ENCODE results near the gene CATSPER1. TPM values are rescaled to one million over a fixed set of nuclear protein-coding genes. Genes with fewer than 3 reads are reported as not detected.
A peak's percentile ranks its signal among the peaks of the same experiment; 100 is the strongest.

The CATSPER1 gene
- total RNA-seq, 1 donor from 2014 or later, result not detected

GRCh38 chr11:66052664-66052982 lies 26.3 kb upstream of the CATSPER1 start:
- peak overlapping the region; percentile 98 for H3K4me3 Mint-ChIP-seq (ENCODE audit: unreplicated experiment)
- H3K4me1 Mint-ChIP-seq (ENCODE audit: unreplicated experiment), result peaks cover 25% of the 10 kb centered on the region
- no peak for TF ChIP-seq CTCF (IDR thresholded peaks at IDR 0.05; ENCODE audit: unreplicated experiment)
- H3K9me3 Mint-ChIP-seq (ENCODE audit: unreplicated experiment), result no peaks in the 10 kb centered on the region
- peak overlapping the region; percentile 94 for H3K27ac Mint-ChIP-seq (ENCODE audit: unreplicated experiment)
- no peak for DNase-seq (ENCODE audit: low spot score)
- H3K27me3 Mint-ChIP-seq (ENCODE audit: unreplicated experiment), result peaks cover 14% of the 10 kb centered on the region
- H3K36me3 Mint-ChIP-seq (ENCODE audit: low read depth, unreplicated experiment), result peaks cover 34% of the 10 kb centered on the region

- peaks cover 14% of the 10 kb centered on the region for H3K27me3 Mint-ChIP-seq (ENCODE audit: unreplicated experiment)
- DNase-seq (ENCODE audit: low spot score), result peak; percentile 97
- H3K4me3 Mint-ChIP-seq (ENCODE audit: unreplicated experiment), result peak within 1 kb of the TSS; percentile 98
- H3K9me3 Mint-ChIP-seq (ENCODE audit: unreplicated experiment), result no peaks in the 10 kb centered on the region
- peaks cover 30% of the 10 kb centered on the region for H3K36me3 Mint-ChIP-seq (ENCODE audit: low read depth, unreplicated experiment)
- H3K4me1 Mint-ChIP-seq (ENCODE audit: unreplicated experiment), result peaks cover 22% of the 10 kb centered on the region
- no peak for TF ChIP-seq CTCF (IDR thresholded peaks at IDR 0.05; ENCODE audit: unreplicated experiment)
- H3K27ac Mint-ChIP-seq (ENCODE audit: unreplicated experiment), result peak within 1 kb of the TSS; percentile 94
These were observed 25.7 kb upstream of the CATSPER1 start, which contains the start of gene SF3B2 for GRCh38 chr11:66051766-66052663. Gene SF3B2 (plus strand): TSS chr11:66052364. CDS start chr11:66052385, 21 bp downstream.

GRCh38 chr11:66051371-66051765 lies 25.1 kb upstream of the CATSPER1 start:
- H3K4me3 Mint-ChIP-seq (ENCODE audit: unreplicated experiment), result peak overlapping the region; percentile 92
- H3K27me3 Mint-ChIP-seq (ENCODE audit: unreplicated experiment), result peaks cover 14% of the 10 kb centered on the region
- H3K4me1 Mint-ChIP-seq (ENCODE audit: unreplicated experiment), result peaks cover 22% of the 10 kb centered on the region
- peak overlapping the region; percentile 93 for H3K27ac Mint-ChIP-seq (ENCODE audit: unreplicated experiment)
- no peak for DNase-seq (ENCODE audit: low spot score)
- no peaks in the 10 kb centered on the region for H3K9me3 Mint-ChIP-seq (ENCODE audit: unreplicated experiment)
- H3K36me3 Mint-ChIP-seq (ENCODE audit: low read depth, unreplicated experiment), result peaks cover 23% of the 10 kb centered on the region
- TF ChIP-seq CTCF (IDR thresholded peaks at IDR 0.05; ENCODE audit: unreplicated experiment), result no peak

- H3K27me3 Mint-ChIP-seq (ENCODE audit: unreplicated experiment), result peaks cover 14% of the 10 kb centered on the region
- H3K36me3 Mint-ChIP-seq (ENCODE audit: low read depth, unreplicated experiment), result peaks cover 22% of the 10 kb centered on the region
- TF ChIP-seq CTCF (IDR thresholded peaks at IDR 0.05; ENCODE audit: unreplicated experiment), result no peak
- no peaks in the 10 kb centered on the region for H3K9me3 Mint-ChIP-seq (ENCODE audit: unreplicated experiment)
- peak overlapping the region; percentile 92 for H3K4me3 Mint-ChIP-seq (ENCODE audit: unreplicated experiment)
- H3K27ac Mint-ChIP-seq (ENCODE audit: unreplicated experiment), result peak overlapping the region; percentile 70
- peaks cover 22% of the 10 kb centered on the region for H3K4me1 Mint-ChIP-seq (ENCODE audit: unreplicated experiment)
- no peak for DNase-seq (ENCODE audit: low spot score)
These were observed 24.4 kb upstream of the CATSPER1 start for GRCh38 chr11:66050581-66051231.
